HG02852 (cell line): Measurements from ENCODE around the gene CCM2.

Experiments used
- ATAC-seq: cut with Tn5 transposase; IDR thresholded peaks from one replicate; pipeline ENCODE4 v1.9.1; 2021; ENCODE audit warnings: mild to moderate bottlenecking, moderate library complexity; ENCODE audit not compliant: unreplicated experiment

CCM2 gene

DNA sequence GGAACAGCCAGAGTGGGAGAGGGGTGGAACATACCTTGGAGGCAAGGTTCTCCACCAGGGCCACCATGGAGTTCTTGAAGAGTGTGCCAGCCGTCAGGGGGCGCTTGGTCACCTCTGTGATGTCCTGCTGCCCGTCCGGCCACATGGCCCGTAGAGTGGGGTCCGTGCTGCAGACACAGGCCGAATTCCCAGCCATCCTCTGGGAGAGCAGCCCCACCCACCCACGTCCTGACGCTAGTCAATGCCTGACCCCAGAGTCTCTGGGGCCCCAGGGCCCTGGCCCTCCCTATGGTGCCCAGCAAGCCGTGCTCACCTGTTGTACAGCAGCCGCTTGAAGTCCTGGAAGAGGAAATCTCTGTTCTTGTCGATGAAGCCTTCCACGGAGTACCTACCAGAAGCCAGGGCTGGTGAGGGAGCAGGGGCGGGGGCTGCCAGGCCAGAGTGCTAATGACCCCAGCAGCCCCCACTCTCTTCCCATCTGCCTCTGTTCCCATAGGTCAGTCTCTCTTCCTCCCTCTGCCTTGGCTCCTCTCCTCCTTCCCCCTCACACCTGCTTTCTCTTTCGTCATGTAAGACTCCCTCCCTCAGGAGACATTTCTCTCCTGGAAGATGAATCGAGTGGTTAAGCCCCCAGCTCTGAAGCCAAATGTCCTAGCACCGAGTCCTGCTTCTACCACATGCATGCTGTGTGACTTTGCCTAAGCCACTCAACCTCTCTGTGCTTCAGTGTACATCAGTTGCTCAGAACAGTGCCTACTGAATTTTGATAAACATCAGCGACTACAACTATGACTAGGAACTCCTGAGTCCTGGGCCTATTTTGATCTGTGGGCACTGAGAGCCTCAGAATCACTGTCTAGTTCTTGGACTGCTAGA lies 32.2 kb upstream of the CCM2 start:
- no peak for ATAC-seq

DNA sequence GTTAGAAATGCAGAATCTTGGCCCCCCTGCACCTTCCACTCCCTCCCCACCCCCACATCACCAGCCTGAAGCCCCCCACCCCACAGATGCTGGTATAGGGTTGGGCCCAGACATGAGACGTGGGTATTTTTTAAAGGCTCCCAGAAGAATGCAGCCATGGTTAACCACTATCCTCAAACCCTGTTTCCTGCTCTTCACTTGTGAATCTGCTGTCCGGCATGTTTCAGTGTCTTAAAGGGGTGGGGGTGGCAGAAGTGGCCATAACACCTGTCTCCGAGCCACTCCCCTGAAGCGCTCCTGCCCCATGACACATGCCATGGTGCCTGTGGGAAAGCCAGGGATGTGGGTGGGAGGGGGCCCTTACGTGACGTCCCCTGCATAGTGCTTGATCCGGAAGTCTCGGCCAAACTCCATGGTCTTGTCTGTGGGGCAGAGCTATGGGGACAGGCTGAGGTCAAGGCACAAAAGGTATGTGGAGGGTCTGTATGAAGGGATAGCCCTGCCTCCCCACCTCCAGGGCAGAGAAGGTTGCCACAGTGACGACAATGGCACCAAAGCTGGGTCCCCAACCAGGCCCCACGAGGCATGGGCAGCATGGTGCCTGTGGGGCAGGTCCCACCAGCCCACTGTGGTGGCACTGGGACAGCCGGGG lies 30.8 kb upstream of the CCM2 start:
- no peak for ATAC-seq

DNA sequence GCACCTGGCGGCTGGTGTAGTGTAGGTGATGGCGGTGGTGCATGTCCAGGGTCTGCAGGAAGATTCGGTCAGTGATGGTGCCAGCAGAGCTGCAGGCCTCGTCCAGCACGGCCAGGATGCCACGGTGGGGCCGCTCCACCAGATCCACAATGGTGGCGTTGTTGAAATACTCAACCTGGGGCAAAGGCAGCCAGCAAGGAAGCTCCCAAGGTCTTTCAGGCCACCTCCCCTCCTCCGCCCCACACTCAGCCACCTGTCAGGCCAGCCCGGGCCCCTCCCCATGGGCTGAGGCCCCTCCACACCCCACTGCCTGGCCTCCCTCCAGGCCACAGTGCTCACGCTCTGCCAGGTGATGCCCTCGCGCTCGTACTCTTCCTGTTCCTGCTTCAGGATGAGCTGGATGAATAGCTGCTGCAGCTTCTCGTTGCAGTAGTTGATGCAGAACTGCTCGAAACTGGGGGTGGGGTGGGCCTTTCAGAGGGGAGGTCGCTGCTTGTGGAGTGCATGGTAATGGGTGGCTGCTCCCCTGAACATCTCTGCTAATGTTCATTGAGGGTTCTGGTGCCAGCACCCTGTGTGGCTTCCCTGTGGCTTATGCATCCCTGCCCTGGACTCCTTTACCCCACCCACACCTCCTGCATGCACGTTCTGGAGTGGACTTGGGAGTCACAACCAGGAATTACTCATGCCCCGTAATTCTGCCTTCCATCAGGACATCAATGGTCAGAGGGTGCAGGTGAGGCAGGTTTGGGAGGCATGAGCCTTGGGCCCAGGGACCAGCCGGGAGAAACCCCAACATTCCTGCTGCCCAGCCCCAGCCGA lies 30.1 kb upstream of the CCM2 start:
- ATAC-seq = no peak

DNA sequence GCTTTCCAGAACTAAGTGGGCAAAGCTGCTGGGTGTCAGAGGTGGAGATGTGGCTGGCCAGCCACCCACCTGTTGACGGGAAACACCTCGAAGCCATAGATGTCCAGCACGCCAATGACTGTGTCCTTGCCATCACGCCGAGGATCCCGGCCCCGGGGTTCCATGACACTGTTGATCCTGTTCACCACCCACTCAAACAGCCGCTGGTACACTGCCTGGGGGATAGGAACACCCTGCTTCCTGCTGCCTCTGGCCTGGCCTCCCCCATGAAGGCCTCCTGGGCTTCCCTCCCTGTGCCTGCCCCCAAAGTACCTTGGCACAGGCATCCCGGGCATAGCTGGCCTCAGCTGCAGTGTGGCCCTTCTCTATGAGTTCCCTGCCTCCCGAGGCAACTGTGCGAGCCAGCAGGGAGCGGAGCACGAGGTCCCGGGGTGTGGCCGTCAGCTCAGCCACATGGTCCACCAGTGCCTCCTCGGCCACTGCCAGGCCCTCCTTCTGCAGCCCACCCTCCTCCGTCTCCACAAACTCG lies 29.4 kb upstream of the CCM2 start:
- no peak for ATAC-seq

DNA sequence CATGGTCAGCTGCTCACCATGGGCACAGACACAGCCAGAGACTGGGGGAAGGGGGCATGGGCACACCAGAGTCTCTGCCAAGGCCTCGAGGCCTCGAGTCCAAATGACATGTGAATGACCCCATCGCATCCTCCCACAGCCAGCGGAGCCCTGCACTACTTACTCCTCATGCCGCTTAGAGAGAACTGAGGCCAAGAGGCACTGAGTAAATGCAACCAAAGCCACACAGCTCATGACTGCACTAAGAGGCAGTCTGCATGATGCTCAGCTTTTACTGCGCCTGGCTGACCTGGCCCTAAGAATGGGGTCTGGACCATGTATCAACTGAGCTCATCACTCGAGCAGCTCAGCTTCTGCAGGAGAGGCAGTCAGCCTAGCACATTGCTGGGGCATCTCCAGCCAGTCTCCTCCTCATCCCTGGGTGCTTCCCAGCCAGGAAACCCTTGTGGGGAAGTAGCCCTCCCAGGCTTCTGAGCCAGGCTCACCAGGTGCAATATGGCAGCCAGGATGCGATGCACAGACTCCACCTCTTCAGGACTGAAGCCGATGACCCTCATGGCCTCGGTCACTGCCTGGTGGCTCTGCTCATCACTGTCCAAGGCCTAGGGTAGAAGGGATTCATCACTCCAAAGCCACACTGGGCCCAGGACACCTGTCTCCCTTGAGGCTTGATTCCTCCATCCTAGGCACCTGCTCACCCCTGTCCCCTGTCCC lies 28.7 kb upstream of the CCM2 start:
- ATAC-seq = no peak

DNA sequence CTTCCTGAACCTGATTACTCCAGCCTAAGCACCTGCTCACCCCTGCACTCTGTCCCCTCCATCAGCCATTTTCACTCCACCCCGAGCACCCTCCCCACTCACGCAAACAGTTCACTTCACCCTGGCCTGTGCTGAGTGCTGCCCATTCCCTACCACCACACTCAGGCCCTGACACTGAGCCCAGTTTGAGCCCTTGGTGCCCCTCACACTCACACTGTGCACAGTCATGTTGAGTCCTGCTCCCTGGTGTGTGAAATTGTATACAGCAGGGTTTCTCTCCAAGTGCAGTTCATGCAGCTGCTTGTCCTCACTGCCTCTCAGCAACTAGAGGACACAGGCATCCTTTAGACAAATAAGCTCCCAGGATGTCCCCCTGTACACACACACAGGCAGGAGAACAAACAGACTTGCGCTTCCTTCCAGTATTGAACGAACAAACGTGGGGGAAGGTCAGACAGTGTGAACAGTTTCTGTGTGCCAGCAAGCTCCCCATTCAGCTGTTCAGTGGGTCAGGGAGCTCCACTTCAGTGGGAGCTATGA lies 28.0 kb upstream of the CCM2 start:
- ATAC-seq = no peak

DNA sequence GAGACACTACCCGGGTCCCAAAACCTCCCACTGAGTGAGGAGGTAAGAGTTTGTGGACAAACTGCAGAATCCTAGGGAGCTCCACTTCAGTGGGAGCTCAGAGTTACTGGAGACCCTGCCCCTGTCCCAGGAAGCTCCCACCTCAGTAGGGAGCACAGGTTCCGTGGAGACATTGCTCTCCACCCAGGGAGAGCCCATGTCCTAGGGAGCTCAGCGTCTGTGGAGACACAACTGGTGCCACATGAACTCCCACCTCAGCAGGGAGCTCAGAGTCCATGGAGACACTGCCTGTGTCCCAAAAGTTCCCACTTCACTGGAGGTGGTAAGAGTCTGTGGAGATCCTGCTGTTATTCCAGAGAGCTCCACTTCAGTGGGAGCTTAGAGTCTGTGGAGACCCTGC lies 27.4 kb upstream of the CCM2 start:
- no peak for ATAC-seq

DNA sequence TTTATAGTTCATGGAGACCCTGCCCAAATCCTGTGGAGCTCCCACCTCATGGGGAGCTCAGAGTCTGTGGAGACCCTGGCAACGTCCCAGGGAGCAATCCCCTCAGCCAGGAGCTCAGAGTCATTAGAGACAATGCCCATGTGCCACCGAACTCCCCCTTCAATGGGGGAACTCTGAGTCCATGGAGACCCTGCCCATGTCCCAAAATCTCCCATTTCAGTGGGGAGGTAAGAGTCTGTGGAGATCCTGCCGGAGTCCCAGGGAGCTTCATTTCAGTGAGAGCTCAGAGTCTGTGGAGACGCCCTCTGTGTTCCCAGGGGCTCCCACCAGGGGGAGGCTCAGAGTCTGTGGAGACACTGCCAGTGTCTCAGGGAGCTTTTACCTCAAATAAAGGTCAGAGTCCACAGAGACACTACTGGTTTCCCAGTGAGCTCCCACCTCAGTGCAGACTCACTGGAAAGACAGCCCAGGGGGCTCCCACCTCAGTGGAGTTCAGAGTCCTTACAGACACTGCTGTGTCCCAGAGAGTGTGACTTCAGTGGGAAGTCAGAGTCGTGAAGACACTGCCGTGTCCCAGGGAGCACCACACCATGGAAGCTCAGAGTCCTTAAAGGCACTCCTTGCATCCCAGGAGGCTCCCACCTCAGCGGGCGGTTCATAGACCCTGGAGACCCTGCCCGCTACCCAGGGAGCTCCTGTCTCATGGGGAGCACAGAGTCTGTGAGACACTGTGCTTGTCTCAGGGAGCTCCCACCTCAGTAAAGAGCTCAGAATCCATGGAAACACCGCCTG lies 26.2 kb upstream of the CCM2 start:
- no peak for ATAC-seq

DNA sequence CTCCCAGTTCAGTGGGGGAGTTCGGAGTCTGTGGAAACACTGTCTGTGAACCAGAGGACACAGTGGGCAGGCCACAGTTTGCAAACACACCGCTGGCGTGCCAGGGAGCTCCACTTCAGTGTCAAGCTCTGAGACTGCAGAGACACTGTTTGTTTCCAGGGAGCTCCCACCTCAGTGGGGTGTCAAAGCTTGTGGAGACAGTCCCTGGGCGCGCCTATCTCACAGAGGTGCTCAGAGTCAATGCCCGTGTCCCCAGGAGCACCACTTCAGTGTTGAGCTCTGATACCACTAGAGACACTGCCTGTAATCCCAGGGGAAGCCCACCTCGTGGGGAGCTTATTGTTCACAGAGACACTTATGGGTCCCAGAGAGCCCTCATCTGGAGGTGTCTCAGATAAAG lies 25.5 kb upstream of the CCM2 start:
- ATAC-seq = no peak

- no peak for ATAC-seq
Measured at GRCh38 chr7:44975331-44976039, 24.5 kb upstream of the CCM2 start.

- no peak for ATAC-seq
Measured at GRCh38 chr7:44976040-44976745, 23.8 kb upstream of the CCM2 start.

DNA sequence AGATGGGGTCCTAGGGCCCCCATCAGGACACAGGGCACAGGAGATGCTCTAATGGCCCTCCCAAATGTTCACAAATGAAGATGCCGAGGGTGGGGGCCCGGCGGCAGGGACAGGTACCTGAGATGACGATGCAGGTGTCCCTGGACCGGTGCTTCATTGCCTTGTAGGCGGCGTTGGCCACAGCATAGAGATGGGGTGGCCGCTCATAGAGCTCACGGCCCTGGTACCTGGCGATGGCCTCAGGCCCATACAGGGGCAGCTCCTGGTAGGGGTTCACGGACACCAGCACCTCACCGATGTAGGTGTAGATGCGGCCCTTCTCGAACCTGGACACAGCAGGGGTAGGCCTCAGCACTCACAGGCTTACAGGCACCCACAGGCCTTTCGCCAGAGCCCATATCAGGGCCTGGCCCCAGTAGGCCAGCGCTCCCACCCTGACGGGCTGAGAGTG lies 23.2 kb upstream of the CCM2 start:
- ATAC-seq = no peak

- ATAC-seq = no peak
Measured at GRCh38 chr7:44977304-44977958, 22.6 kb upstream of the CCM2 start.

DNA sequence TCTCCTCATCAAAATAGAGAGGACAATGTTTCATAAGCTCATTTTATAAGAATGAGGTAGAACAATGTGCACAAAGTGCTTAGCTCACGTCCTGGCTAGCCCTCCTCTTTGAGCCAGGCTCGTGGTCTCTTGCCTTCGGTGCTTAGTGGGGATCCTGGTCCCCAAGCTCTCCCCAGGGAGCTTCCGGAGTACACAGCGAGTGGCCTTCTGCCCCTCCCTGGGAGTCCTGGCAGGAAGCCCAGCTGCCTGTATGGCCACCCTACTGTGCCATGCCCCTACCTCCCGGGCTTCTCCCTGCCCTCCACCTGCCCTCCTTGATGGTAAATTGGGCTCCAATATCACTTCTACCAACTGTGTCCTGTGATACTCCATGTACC lies 22.1 kb upstream of the CCM2 start:
- ATAC-seq = no peak

DNA sequence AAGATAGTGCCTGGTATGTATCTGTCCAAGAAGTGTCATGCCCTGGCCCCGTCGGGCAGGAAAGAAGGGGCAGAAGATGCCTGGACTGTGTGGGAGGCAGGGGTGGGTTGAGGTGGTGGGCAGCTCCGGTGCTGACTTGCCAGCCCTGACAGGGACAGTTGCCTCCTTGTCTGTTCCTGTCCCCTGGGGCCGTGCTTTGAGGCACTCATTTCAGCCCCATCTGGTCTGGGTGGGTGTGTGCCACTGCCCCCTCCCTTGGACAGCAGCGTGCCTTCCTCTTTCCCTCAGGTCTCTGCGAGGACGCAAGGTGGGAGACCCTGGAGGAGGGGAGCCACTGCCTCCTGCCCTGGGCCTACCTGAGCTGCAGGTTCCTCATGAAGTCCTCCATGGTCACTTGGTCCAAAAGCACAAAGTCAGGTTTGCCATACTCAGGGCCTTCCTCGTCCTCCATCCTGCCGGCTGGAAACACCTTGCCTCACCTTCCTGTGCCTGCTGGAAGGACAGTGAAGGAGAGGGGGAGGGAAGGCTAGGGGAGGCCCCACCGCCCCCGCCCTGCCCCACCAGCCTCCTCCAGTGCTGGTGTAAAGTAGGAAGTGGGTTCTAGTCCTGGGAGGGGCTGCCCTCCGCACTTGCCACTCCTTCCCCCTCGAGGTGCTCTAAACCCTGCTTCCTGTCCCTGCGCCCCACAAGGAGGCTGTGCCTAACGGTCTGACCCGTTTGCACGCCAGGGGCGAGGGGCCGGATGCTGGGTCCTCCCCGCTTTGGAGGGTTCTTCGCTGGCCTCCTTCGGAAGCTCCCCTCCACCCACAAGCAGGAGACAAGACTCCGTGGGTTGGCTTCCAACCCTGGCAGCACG lies 21.3 kb upstream of the CCM2 start, which contains the start of gene MYO1G:
Gene MYO1G (minus strand): TSS at position 505 of the 856 bp plus-strand sequence. CDS start 54 bp downstream, at position 451.
- peak; percentile 58 for ATAC-seq

DNA sequence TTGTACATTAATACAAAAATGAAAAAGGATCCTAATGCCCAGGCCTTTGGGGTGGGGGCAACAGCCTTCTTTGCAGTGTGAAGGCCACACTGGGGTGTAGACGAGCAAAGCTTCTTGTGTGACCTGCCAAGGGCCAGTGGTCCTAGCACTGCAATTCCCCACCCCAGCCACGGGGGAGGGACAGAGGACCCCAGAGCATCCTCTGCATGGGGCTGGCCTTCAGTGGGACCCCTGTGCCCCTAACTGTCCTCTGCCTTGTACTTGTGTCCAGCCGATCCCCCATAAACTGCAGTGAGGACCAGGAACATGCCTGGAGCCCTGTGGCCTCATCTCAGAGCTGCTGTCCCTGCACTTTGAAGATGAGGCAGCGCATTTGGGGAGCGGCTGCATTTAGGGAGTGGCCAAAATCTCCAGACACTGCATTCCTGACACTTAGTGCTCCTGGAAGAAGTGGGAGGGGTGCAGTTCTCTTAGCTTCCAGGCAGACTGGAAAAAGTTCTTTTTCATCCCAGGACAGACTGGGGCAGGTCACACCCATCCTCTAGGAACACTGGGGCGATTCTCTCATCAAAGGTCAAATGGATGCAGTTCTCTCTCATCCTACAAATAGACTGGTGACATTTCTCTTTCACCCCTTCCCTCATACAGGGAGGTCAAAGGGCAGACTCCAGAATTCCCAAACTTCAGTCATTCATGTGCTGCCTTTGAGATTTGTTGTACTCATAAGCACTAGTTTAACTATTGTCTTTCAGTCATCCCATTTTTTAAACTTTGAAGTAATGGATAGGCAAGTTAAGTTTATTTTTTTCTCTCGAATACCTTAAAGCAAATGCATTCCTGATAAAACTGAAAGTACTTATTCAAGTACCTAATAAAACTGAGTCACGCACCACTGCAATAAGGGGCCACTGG lies 20.3 kb upstream of the CCM2 start:
- ATAC-seq = no peak
